Activated CD8-positive, alpha-beta memory T cell treated with anti-CD3 and anti-CD28 coated beads for 36 hours (primary cell): ENCODE data around the gene KDM4C. TPM values are rescaled to one million over a fixed set of nuclear protein-coding genes. Genes with fewer than 3 reads are reported as not detected.

Experiments used
- CTCF ChIA-PET: fragments of 350-600 bp; sonication (Branson Sonifier 250); formaldehyde crosslinking; loops from one replicate; lab custom pipeline; 2021; ENCODE audit warnings: antibody characterized with exemption; lab: Charles Lee
- POLR2A ChIA-PET: fragments of 350-600 bp; sonication (Branson Sonifier 250); formaldehyde crosslinking; loops from one replicate; lab custom pipeline; 2021; ENCODE audit warnings: antibody characterized with exemption; lab: Charles Lee
- total RNA-seq, 2 experiments: library from RNA; stranded (reverse); gene quantifications; one replicate each; pipeline ENCODE4 v1.2.3, GENCODE V29; 2021

The KDM4C gene
- total RNA-seq, 2 experiments from 2014 or later, result 24.8 to 25.9 TPM

GRCh38 chr9:6910497-6910896 lies 152.7 kb downstream of the KDM4C start:
- ChIA-PET CTCF (no interaction called here), POLR2A (no interaction called here)

- POLR2A ChIA-PET, result no interaction called here
- CTCF ChIA-PET, result no interaction called here
Measured at GRCh38 chr9:6911901-6912638, 154.3 kb downstream of the KDM4C start.

GRCh38 chr9:6915635-6916034 lies 157.9 kb downstream of the KDM4C start:
- CTCF ChIA-PET, result interaction anchor here (1.1 kb wide), 1 partner anchor 16 kb away, joined by 3 read pairs; no protein-coding TSS in a partner anchor
- POLR2A ChIA-PET, result no interaction called here

- POLR2A ChIA-PET, result no interaction called here
- CTCF ChIA-PET, result no interaction called here
Measured at GRCh38 chr9:6917162-6917561, 159.4 kb downstream of the KDM4C start.

- ChIA-PET CTCF (no interaction called here), POLR2A (no interaction called here)
Measured at GRCh38 chr9:6920041-6920440, 162.3 kb downstream of the KDM4C start.

- CTCF ChIA-PET, result interaction anchor here (1.3 kb wide), 1 partner anchor 10 kb away, joined by 4 read pairs; no protein-coding TSS in a partner anchor
- POLR2A ChIA-PET, result no interaction called here
Measured at GRCh38 chr9:6921315-6921714, 163.5 kb downstream of the KDM4C start.

GRCh38 chr9:6922124-6922676 lies 164.4 kb downstream of the KDM4C start:
- ChIA-PET POLR2A (no interaction called here), CTCF (interaction anchor here (1.3 kb wide), 1 partner anchor 9 kb away, joined by 4 read pairs; no protein-coding TSS in a partner anchor)

- POLR2A ChIA-PET, result no interaction called here
- CTCF ChIA-PET, result no interaction called here
Measured at GRCh38 chr9:6922680-6923079, 164.9 kb downstream of the KDM4C start.

GRCh38 chr9:6923086-6923485 lies 165.3 kb downstream of the KDM4C start:
- ChIA-PET CTCF (no interaction called here), POLR2A (no interaction called here)

GRCh38 chr9:6924149-6924548 lies 166.4 kb downstream of the KDM4C start:
- POLR2A ChIA-PET, result no interaction called here
- CTCF ChIA-PET, result no interaction called here

- POLR2A ChIA-PET, result no interaction called here
- CTCF ChIA-PET, result no interaction called here
Measured at GRCh38 chr9:6924988-6925563, 167.3 kb downstream of the KDM4C start.

GRCh38 chr9:6925836-6926235 lies 168.1 kb downstream of the KDM4C start:
- CTCF ChIA-PET, result no interaction called here
- POLR2A ChIA-PET, result no interaction called here

GRCh38 chr9:6926436-6926835 lies 168.7 kb downstream of the KDM4C start:
- ChIA-PET CTCF (no interaction called here), POLR2A (no interaction called here)

GRCh38 chr9:6927838-6928237 lies 170.1 kb downstream of the KDM4C start:
- POLR2A ChIA-PET, result no interaction called here
- CTCF ChIA-PET, result no interaction called here

- CTCF ChIA-PET, result no interaction called here
- POLR2A ChIA-PET, result no interaction called here
Measured at GRCh38 chr9:6928863-6929262, 171.1 kb downstream of the KDM4C start.

- ChIA-PET CTCF (no interaction called here), POLR2A (no interaction called here)
Measured at GRCh38 chr9:6929441-6930215, 171.9 kb downstream of the KDM4C start.

GRCh38 chr9:6930827-6931226 lies 173.1 kb downstream of the KDM4C start:
- ChIA-PET POLR2A (no interaction called here), CTCF (interaction anchor here (1.6 kb wide), 1 partner anchor 9 kb away, joined by 4 read pairs; no protein-coding TSS in a partner anchor)

- POLR2A ChIA-PET, result no interaction called here
- CTCF ChIA-PET, result interaction anchor here (1.4 to 1.6 kb wide), 2 partner anchors 10 to 16 kb away, joined by 3 to 4 read pairs; no protein-coding TSS in a partner anchor
Measured at GRCh38 chr9:6931913-6932312, 174.1 kb downstream of the KDM4C start.

GRCh38 chr9:6936103-6936502 lies 178.3 kb downstream of the KDM4C start:
- POLR2A ChIA-PET, result no interaction called here
- CTCF ChIA-PET, result interaction anchor here (0.5 kb wide), 1 partner anchor 140 kb away, joined by 3 read pairs; no protein-coding TSS in a partner anchor

GRCh38 chr9:6937209-6937608 lies 179.4 kb downstream of the KDM4C start:
- POLR2A ChIA-PET, result no interaction called here
- CTCF ChIA-PET, result no interaction called here
